HCT116 (cell line): Measurements from ENCODE around the gene UPK3A. TPM values are rescaled to one million over a fixed set of nuclear protein-coding genes. Genes with fewer than 3 reads are reported as not detected.

Experiments
- ATAC-seq: fragments of 200-7000 bp; cut with Tn5 transposase; 2 replicates; pipeline ENCODE4 v1.9.1; 2020; ENCODE audit warnings: mild to moderate bottlenecking, moderate library complexity
- BruUV-seq: library from RNA; stranded (reverse); fragments of 400-500 nt; replicated peaks from 2 replicates; lab custom pipeline; 2021; lab: Mats Ljungman, UMichigan
- CTCF ChIA-PET: fragments of 300-600 bp; sonication (Branson Sonifier 250); formaldehyde crosslinking; loops from one replicate; lab custom pipeline; 2021; ENCODE audit warnings: antibody characterized with exemption; lab: Charles Lee
- POLR2A ChIA-PET: fragments of 300-600, 350-600 bp; sonication (Branson Sonifier 250); formaldehyde crosslinking; loops from one replicate; lab custom pipeline; 2021; ENCODE audit warnings: antibody characterized with exemption; lab: Charles Lee
- RAD21 ChIA-PET, 2 experiments: fragments of 300-600 bp; sonication (Branson Sonifier 250); formaldehyde crosslinking; loops; one replicate each; lab custom pipeline; 2023; ENCODE audit warnings: low total read pairs in 2 of 2; ENCODE audit not compliant: uncharacterized antibody in 2 of 2, unreplicated experiment in 2 of 2, low non-redundant PET in 1 of 2; lab: Charles Lee
- DNase-seq: peaks from one replicate; pipeline ENCODE4 v3.0.0-alpha.2; 2010; ENCODE audit warnings: low read depth, low spot score
- H2AFZ ChIP-seq: fragments of 200-600 bp; shearing (Covaris generic), sonication (generic); 2 replicates; pipeline ENCODE4 v1.6.1; 2017; ENCODE audit warnings: low read depth, mixed run types, mixed read lengths, antibody characterized with exemption, low read length; ENCODE audit not compliant: poor library complexity, severe bottlenecking
- H3K27ac ChIP-seq: 2 replicates; pipeline ENCODE4 v1.5.1; 2012; ENCODE audit warnings: low read depth, low read length
- H3K27me3 ChIP-seq: fragments of 200-600 bp; sonication (generic); 2 replicates; pipeline ENCODE4 v1.6.1; 2016; ENCODE audit warnings: mixed run types, low read length, mixed read lengths; ENCODE audit not compliant: insufficient read depth
- H3K36me3 ChIP-seq, 2 experiments: fragments of 200-500 bp in 1 of 2; fragments of 200-600 bp in 1 of 2; sonication (Bioruptor generic) in 1 of 2; sonication (generic) in 1 of 2; 2 replicates each; pipeline versions ENCODE4 v1.5.1 to v1.6.1; 2014 to 2016; ENCODE audit warnings: low read length in 2 of 2, inconsistent platforms in 1 of 2, mixed read lengths in 1 of 2, mixed run types in 1 of 2; ENCODE audit not compliant: insufficient read depth in 2 of 2, control insufficient read depth in 1 of 2
- H3K4me1 ChIP-seq, 2 experiments: fragments of 200-600 bp in 1 of 2; sonication (generic) in 1 of 2; 2 replicates each; pipeline versions ENCODE4 v1.5.1 to v1.6.1; 2012 to 2017; ENCODE audit warnings: low read length in 2 of 2, inconsistent platforms in 1 of 2, mild to moderate bottlenecking in 1 of 2, mixed read lengths in 1 of 2, mixed run types in 1 of 2, moderate library complexity in 1 of 2; ENCODE audit not compliant: insufficient read depth in 2 of 2, control insufficient read depth in 1 of 2
- H3K4me2 ChIP-seq: fragments of 200-600 bp; sonication (generic); 2 replicates; pipeline ENCODE4 v1.6.1; 2017; ENCODE audit warnings: mixed run types, low read length, mixed read lengths
- H3K4me3 ChIP-seq, 2 experiments: fragments of 200-600 bp in 1 of 2; sonication (generic) in 1 of 2; replicated peaks in 1 of 2; 2 replicates each; pipeline ENCODE4 v1.5.1; 2011 to 2016; ENCODE audit warnings: low read length in 2 of 2, control low read depth in 1 of 2, low read depth in 1 of 2, mild to moderate bottlenecking in 1 of 2, mixed read lengths in 1 of 2, mixed run types in 1 of 2
- H3K79me2 ChIP-seq: fragments of 200-600 bp; sonication (generic); 2 replicates; pipeline ENCODE4 v1.6.1; 2017; ENCODE audit warnings: mild to moderate bottlenecking, mixed run types, low read length, moderate library complexity, mixed read lengths; ENCODE audit not compliant: insufficient read depth
- H3K9ac ChIP-seq: fragments of 200-600 bp; sonication (generic); 2 replicates; pipeline ENCODE4 v1.6.1; 2016; ENCODE audit warnings: low read length, mixed read lengths
- H3K9me2 ChIP-seq: fragments of 200-600 bp; sonication (generic), shearing (Covaris generic); 2 replicates; pipeline ENCODE4 v1.6.1; 2017; ENCODE audit warnings: mixed run types, mild to moderate bottlenecking, moderate library complexity; ENCODE audit not compliant: insufficient read depth
- H3K9me3 ChIP-seq, 2 experiments: fragments of 200-500 bp in 1 of 2; fragments of 200-600 bp in 1 of 2; sonication (Bioruptor generic) in 1 of 2; sonication (generic) in 1 of 2; 2 replicates each; pipeline ENCODE4 v1.6.1; 2014 to 2017; ENCODE audit warnings: low read length in 2 of 2, mixed read lengths in 2 of 2, inconsistent platforms in 1 of 2, low read depth in 1 of 2, mild to moderate bottlenecking in 1 of 2, mixed run types in 1 of 2, moderate library complexity in 1 of 2; ENCODE audit not compliant: control insufficient read depth in 1 of 2, insufficient read depth in 1 of 2
- H4K20me1 ChIP-seq: fragments of 200-600 bp; sonication (generic), shearing (Covaris generic); 2 replicates; pipeline ENCODE4 v1.6.1; 2017; ENCODE audit warnings: mixed run types, mild to moderate bottlenecking, moderate library complexity; ENCODE audit not compliant: insufficient read depth
- CTCF ChIP-seq, 3 experiments: fragments of 200-600 bp in 1 of 3; sonication (generic) in 1 of 3; IDR thresholded peaks in 2 of 3; conservative IDR thresholded peaks in 1 of 3; 2 replicates each; pipeline ENCODE4 v1.5.1; 2012 to 2017; ENCODE audit warnings: low read depth in 2 of 3, low read length in 2 of 3, antibody characterized with exemption in 1 of 3, borderline replicate concordance in 1 of 3, control low read depth in 1 of 3, mild to moderate bottlenecking in 1 of 3, mixed read lengths in 1 of 3, mixed run types in 1 of 3, moderate library complexity in 1 of 3; ENCODE audit not compliant: insufficient read depth in 1 of 3
- JUND ChIP-seq: IDR thresholded peaks from 2 replicates; pipeline ENCODE4 v1.6.1; 2012
- POLR2AphosphoS5 ChIP-seq: IDR thresholded peaks from 2 replicates; pipeline ENCODE4 v1.6.1; 2011; ENCODE audit warnings: mild to moderate bottlenecking, low read depth, low read length, moderate library complexity
- RAD21 ChIP-seq: IDR thresholded peaks from 2 replicates; pipeline ENCODE4 v1.6.1; 2012; ENCODE audit warnings: low read depth, mild to moderate bottlenecking
- SP1 ChIP-seq: IDR thresholded peaks from 2 replicates; pipeline ENCODE4 v1.6.1; 2012; ENCODE audit warnings: low read depth
- SRF ChIP-seq: IDR thresholded peaks from 2 replicates; pipeline ENCODE4 v1.6.1; 2012; ENCODE audit warnings: low read depth
- intact Hi-C: fragments of 100-400 bp; cut with micrococcal nuclease; formaldehyde crosslinking; loops from 2 replicates; pipeline ENCODE4 v1.10.0; 2022
- total RNA-seq: library from RNA; stranded (reverse); gene quantifications from one replicate; pipeline ENCODE4 v1.2.1, GENCODE V29; 2021; ENCODE audit not compliant: unreplicated experiment
- TF ChIP-seq, protein P1 (sequence below): IDR thresholded peaks from 2 replicates; pipeline ENCODE4 v1.6.1; 2012

UPK3A gene
- total RNA-seq, 1 experiment from 2014 or later: not detected

DNA sequence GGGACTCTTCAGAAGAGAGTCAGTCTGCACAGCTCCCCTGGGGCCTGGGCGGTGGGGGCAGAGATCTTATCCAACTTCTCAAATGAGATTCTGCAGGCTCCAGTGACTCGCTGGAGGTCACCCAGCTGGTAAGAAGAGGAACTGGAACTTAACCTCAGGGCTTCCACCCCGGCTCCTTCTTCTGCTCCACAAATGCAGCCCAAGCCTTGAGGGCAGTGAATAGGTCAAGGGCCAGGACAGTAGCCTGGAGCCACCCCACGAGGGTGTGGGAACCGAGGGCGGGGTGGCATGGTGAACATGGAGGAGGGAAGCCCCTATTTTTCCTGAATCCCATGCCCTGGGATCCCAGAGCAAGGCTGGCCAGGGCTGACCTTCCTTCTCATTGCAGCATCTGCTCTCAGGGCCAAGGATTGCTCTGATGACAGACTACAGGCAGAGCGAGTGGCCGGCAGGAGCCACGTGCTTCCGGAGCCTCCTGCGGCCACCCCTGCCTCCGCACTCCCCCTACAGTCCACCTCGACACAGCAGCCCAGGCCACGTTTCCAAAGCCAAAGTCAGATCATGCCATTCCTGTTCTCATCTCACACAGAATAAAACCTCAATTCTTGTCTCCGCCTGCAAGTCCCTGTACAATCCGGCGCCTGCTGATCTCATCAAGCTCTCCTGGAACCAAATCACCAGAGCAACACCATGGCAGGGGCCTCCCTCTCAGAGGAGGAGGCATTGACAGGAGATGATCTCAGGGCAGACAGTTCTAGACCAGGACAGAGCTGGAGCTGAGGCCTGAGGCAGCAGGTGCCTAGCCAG lies 21.1 kb upstream of the UPK3A start:
- intact Hi-C loops: loop anchor here (2.0 kb wide), 1 partner anchor 161 kb away; no protein-coding TSS in a partner anchor
- Histone ChIP-seq H3K9ac (peak overlapping the region; percentile 37), H3K27ac (peak overlapping the region; percentile 13; the same call in 1 of the 2 replicates), H3K4me2 (peak overlapping the region; percentile 51), H2AFZ (peak overlapping the region; percentile 96), H3K36me3 (no peaks in the 10 kb centered on the region), H3K4me3 (no peak overlapping the region), H3K79me2 (no peaks in the 10 kb centered on the region), H3K9me2 (no peaks in the 10 kb centered on the region), H4K20me1 (no peaks in the 10 kb centered on the region), H3K4me1 (peaks cover 8 to 23% of the 10 kb centered on the region in 2 experiments; a peak in 3 of 4 replicates), H3K27me3 (no peaks in the 10 kb centered on the region), H3K9me3 (no peaks in the 10 kb centered on the region)
- CTCF ChIA-PET: interaction anchor here (1.4 kb wide), 1 partner anchor 14 kb away, joined by 5 read pairs; no protein-coding TSS in a partner anchor
- ATAC-seq: peak; percentile 95
- peak; percentile 46 for DNase-seq
- TF ChIP-seq JUND: no peak
- no peak for TF ChIP-seq SRF
- no peak for TF ChIP-seq SP1
- TF ChIP-seq POLR2AphosphoS5: 0 out of 2 replicates have a peak, but pooled peaks have one; percentile 25
- TF ChIP-seq, protein P1, sequence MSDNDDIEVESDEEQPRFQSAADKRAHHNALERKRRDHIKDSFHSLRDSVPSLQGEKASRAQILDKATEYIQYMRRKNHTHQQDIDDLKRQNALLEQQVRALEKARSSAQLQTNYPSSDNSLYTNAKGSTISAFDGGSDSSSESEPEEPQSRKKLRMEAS: peak; percentile 98
- TF ChIP-seq CTCF (IDR thresholded peaks at IDR 0.05 in 2 of 3, conservative IDR thresholded peaks at IDR 0.05 in 1 of 3; ENCODE audit: borderline replicate concordance in 1 of 3, insufficient read depth in 1 of 3, low read depth in 2 of 3, low read length in 2 of 3): peak; percentile 58 to 77 (median 66)
- TF ChIP-seq RAD21: peak; percentile 89
- BruUV-seq: no TSS peak
- RAD21 ChIA-PET: no interaction called here
- POLR2A ChIA-PET: no interaction called here
